Erythroblast (primary cell): Measurements from ENCODE around the gene UHRF1.

Experiments used
- GATA1 ChIP-seq: IDR thresholded peaks from 2 replicates; pipeline ENCODE4 v1.6.1; 2011; ENCODE audit warnings: low read depth, mild to moderate bottlenecking, control low read depth, low read length, moderate library complexity
- POLR2A ChIP-seq: IDR thresholded peaks from 2 replicates; pipeline ENCODE4 v1.6.1; 2011; ENCODE audit warnings: mild to moderate bottlenecking, low read length

- TF ChIP-seq POLR2A: no peak
- TF ChIP-seq GATA1: no peak
Measured at GRCh38 chr19:4969292-4969771, 60.0 kb downstream of the UHRF1 start.
